LNCaP clone FGC (cell line): ENCODE measurements around the gene CHPF.

Source experiments
- DNase-seq: peaks from one replicate; pipeline ENCODE4 v3.0.0-alpha.2; 2011; ENCODE audit warnings: low read depth
- H3K4me3 ChIP-seq: 2 replicates; pipeline ENCODE4 v1.5.1; 2011; ENCODE audit warnings: mild to moderate bottlenecking, low read depth, low read length, control low read depth
- CTCF ChIP-seq: IDR thresholded peaks from 2 replicates; pipeline ENCODE4 v1.5.1; 2012; ENCODE audit warnings: mild to moderate bottlenecking; ENCODE audit not compliant: control insufficient read depth, insufficient read depth; ENCODE audit errors: extremely low read depth

Gene CHPF

DNA sequence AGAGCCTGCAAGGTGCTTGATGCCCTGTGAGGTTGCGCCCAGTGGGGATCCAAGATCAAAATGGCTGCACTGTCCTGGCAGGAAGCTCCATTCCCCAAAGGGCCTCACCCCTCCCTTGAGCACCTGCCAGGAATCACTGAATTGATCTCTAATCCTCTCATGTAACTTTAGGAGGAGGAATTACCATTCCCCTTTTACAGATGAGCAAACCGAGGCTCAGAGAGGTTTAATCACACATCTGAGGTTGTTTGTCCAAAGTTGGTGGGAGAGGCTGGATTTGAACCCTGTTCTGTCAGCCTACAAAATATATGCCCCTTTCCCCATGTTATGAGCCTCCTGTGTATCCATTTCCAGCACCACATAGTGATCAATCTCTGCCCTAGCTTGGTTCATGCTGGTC, 18.8 kb downstream of the CHPF start:
- H3K4me3 ChIP-seq = no peak overlapping the region
- no peak for DNase-seq
- no peak for TF ChIP-seq CTCF

GRCh38 chr2:219523031-219523671, 20.5 kb downstream of the CHPF start:
- no peak overlapping the region for H3K4me3 ChIP-seq
- no peak for TF ChIP-seq CTCF
- DNase-seq = no peak

GRCh38 chr2:219522111-219523030, 21.2 kb downstream of the CHPF start:
- no peak for DNase-seq
- H3K4me3 ChIP-seq = no peak overlapping the region
- no peak for TF ChIP-seq CTCF

DNA sequence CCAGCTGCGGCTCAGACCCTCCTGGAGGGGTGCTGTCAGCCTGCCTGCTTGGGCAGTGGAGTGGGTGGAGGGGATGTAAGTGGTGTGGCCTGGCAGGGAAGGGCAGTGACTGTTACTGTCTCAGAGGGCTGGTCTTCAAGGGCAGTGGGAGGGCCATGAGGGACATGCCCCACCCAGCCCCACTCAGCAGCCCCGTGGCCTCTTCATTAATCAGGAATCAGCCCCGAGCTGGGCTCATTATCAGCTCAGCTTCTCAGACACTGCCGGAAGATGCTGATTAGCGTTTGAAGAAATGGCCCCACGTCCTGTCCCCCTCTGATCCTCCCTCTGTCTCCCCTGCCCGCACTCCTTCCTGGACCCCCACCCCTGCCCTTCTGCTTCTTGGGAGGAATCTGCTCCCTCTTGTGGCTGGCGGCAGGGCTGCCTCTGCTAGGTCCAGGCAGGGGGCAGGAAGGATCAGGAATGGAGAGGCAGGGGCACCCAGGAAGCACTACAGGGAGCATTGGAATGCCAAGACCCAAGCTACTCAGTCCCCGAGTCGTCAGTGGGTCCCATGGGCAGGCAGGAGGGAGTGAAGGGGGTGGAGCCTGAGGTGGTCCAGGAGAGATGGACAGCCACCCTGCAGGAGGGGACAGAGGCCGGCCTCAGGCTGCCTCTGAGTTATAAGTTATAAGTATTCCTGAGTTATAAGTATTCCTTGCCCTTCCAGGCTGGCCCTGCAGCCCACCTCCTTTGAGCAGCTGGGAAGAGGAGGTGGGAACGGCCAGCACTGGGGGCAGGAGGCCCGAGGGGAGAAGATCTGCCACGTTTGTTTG, 22.3 kb downstream of the CHPF start:
- peak; percentile 64 for TF ChIP-seq CTCF
- H3K4me3 ChIP-seq = no peak overlapping the region
- no peak for DNase-seq

DNA sequence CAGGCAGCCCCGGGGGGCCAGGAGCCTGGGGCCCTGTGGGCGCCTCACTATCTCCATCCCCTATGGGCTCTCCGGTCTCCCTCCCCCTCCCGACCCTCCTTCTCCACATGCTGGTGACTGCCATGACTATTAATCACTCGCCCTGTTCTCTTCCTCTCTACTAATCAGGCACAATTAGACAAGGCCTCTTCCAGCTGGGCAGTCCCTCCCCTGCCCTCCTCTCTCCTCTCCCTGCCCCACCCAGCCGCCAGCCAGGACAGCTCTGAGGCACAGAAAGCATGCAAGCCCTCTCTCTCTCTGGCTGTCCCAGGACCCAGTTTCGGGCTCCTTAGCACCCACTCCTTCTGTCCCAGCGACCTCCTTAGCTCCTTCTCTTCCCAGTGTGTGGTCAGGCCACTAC, 23.5 kb downstream of the CHPF start:
- no peak for DNase-seq
- no peak for TF ChIP-seq CTCF
- H3K4me3 ChIP-seq = no peak overlapping the region

DNA sequence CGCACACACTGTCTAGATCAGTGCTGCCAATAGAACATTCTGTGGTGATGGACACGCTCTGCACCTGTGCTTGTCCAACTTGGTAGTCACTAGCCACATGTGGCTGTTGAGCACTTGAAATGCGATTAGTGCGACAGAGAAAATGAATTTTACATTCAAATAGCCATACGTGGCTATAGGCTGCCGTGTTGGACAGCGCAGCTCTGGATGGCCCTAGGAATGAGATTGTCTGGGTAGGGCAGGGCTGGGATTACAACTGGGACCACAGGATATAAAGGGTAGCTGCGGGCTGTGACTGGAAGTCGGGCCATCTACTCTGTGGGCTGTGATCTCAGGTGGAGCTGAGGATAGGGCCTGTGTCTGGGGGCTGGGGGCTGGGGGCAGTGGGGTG, 24.1 kb downstream of the CHPF start:
- no peak for TF ChIP-seq CTCF
- DNase-seq = no peak
- H3K4me3 ChIP-seq = no peak overlapping the region
